ACC112 (cell line): ENCODE data around the gene RANBP10.

Source experiments
- H2AFZ ChIP-seq: fragments of 200-600 bp; sonication (generic); one replicate; pipeline ENCODE4 v1.6.0; 2017; ENCODE audit warnings: antibody characterized with exemption, low read length; ENCODE audit not compliant: unreplicated experiment
- H3K27ac ChIP-seq: fragments of 200-600 bp; sonication (generic); 2 replicates; pipeline ENCODE4 v1.5.1; 2014; ENCODE audit warnings: low read depth, mild to moderate bottlenecking, antibody characterized with exemption, low read length, moderate library complexity
- H3K27me3 ChIP-seq: fragments of 200-600 bp; sonication (generic); 2 replicates; pipeline ENCODE4 v1.6.1; 2014; ENCODE audit warnings: mild to moderate bottlenecking, antibody characterized with exemption, low read length, moderate library complexity, mixed read lengths; ENCODE audit not compliant: insufficient read depth
- H3K36me3 ChIP-seq: fragments of 200-600 bp; sonication (generic); 2 replicates; pipeline ENCODE4 v1.6.1; 2016; ENCODE audit warnings: mild to moderate bottlenecking, antibody characterized with exemption, low read length, moderate library complexity, mixed read lengths; ENCODE audit not compliant: insufficient read depth
- H3K4me1 ChIP-seq: fragments of 200-600 bp; sonication (generic); one replicate; pipeline ENCODE4 v1.6.1; 2016; ENCODE audit warnings: low read length, mixed read lengths; ENCODE audit not compliant: insufficient read depth, unreplicated experiment, control insufficient read depth
- H3K4me3 ChIP-seq: fragments of 200-600 bp; sonication (generic); 2 replicates; pipeline ENCODE4 v1.5.1; 2014; ENCODE audit warnings: mild to moderate bottlenecking, low read depth, low read length
- H3K79me2 ChIP-seq: fragments of 200-600 bp; sonication (generic); one replicate; pipeline ENCODE4 v1.6.0; 2016; ENCODE audit warnings: low read length; ENCODE audit not compliant: control insufficient read depth, unreplicated experiment, insufficient read depth

Gene RANBP10

DNA sequence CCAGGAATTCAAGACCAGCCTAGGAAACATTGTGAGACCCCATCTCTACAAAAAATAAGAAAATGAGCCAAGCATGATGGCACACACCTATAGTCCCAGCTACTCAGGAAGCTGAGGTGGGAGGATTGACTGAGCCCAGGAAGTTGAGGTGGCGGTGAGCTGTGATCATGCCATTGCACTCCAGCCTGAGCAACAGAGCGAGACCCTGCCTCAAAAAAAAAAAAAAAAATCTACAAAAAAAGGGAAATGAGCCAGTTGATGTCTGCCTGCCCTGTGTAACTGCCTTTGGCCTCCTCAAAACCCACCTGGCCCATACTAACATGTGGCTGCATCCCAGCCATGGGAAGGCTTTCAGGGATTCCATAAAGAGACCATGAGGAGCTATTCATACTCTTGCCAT, 4.5 kb downstream of the RANBP10 start:
- Histone ChIP-seq H2AFZ (no peak overlapping the region), H3K79me2 (peaks cover 34% of the 10 kb centered on the region), H3K4me3 (no peak overlapping the region), H3K27me3 (no peaks in the 10 kb centered on the region), H3K27ac (no peak overlapping the region), H3K36me3 (peaks cover 8% of the 10 kb centered on the region), H3K4me1 (peaks cover 5% of the 10 kb centered on the region)

DNA sequence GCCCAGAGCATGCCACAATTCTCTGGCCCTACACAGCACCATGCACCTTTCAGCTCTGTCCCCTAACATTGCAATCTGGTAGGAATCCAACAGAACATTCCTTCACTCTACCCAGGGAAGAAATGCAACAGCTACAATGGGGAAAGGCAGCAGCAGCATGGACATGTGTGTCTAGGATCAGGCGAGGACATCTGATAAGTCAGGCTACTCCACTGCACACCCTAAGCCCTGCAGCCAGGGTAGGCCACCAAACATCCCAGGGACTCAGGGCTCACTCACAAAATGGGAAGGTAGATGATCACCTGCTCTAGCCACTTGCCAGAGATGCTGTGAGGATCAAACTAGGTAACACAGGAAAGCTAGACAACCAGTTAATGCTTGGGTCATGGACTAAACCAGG, 5.1 kb downstream of the RANBP10 start:
- Histone ChIP-seq H3K36me3 (peaks cover 8% of the 10 kb centered on the region), H3K4me3 (no peak overlapping the region), H3K27me3 (no peaks in the 10 kb centered on the region), H2AFZ (no peak overlapping the region), H3K79me2 (peaks cover 34% of the 10 kb centered on the region), H3K27ac (no peak overlapping the region), H3K4me1 (peaks cover 5% of the 10 kb centered on the region)

DNA sequence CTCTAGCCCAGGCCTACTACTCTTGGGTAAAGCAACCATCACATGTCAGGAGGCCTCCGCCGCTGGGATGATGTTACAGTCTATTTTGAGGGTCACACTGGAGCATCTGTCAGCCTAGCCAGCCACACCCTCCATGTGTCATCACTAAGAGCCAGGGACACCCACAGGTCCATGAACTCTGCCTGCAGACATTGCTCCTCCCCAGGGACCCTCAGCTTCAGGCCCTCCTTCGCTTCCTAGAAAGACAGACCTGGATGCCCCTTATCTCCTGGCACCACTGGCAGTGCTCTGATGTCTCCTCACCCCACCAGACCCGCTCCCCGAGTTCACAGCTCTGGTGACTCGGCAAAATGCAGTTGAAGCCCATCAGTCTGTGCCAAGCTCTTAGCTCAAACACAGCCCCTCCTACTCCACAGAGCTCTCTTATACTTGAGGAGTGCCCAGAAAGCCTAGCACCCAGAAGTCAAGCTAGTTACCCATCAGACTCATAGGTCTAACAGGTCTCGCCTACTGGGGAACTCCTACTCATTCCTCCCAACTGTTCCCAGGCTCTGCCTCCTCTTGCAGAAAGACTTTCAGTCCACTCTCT, 5.9 kb downstream of the RANBP10 start:
- Histone ChIP-seq H3K4me1 (peaks cover 5% of the 10 kb centered on the region), H3K36me3 (peaks cover 8% of the 10 kb centered on the region), H3K79me2 (peaks cover 26% of the 10 kb centered on the region), H3K27me3 (no peaks in the 10 kb centered on the region), H3K4me3 (no peak overlapping the region), H3K27ac (no peak overlapping the region), H2AFZ (no peak overlapping the region)

DNA sequence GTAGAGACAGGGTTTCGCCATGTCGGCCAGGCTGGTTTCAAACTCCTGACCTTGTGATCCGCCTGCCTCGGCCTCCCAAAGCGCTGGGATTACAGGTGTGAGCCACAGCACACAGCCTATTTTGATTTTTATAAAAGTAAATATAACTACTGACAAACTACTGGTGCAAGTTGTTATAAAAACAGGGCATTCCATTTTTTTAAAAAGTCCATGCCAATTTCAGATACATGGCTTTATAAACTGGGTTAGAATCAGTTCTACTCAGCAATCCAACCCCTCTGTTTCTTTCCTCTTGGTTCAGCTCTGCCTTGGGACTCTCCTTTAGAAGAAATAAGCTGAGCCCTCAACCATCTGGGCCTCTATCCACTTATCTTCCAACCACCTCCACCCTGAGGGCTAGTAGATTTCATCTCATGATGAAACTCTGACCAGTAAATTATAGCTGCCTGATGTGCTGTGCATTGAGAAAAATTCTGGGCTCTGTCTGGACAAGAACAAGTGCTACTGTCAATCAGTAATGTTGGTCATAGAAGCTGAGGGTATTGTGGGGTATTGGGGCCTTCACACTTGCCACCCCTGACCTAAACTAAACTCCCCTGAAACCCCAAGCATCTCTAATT, 10.2 kb downstream of the RANBP10 start:
- Histone ChIP-seq H3K4me3 (no peak overlapping the region), H3K27ac (no peak overlapping the region), H2AFZ (no peak overlapping the region), H3K27me3 (no peaks in the 10 kb centered on the region), H3K79me2 (peaks cover 14% of the 10 kb centered on the region), H3K36me3 (no peaks in the 10 kb centered on the region), H3K4me1 (no peaks in the 10 kb centered on the region)

DNA sequence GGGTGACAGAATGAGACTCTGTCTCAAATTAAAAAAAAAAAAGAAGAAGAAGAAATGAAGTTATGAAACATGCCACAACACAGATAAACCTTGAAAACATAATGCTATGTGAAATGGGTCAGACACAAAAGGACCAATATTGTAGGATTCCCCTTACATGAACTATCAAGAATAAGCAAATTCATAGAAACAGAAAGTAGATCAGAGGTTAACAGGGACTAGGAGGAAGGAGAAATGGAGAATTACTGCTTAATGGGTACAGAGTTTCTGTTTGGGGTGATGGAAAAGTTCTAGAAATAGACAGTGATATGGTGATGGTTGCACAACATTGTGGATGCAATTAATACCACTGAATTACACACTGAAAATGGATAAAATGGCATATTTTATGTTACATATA, 16.3 kb downstream of the RANBP10 start:
- Histone ChIP-seq H2AFZ (no peak overlapping the region), H3K27ac (no peak overlapping the region), H3K79me2 (no peaks in the 10 kb centered on the region), H3K27me3 (no peaks in the 10 kb centered on the region), H3K4me1 (no peaks in the 10 kb centered on the region), H3K4me3 (no peak overlapping the region), H3K36me3 (no peaks in the 10 kb centered on the region)

DNA sequence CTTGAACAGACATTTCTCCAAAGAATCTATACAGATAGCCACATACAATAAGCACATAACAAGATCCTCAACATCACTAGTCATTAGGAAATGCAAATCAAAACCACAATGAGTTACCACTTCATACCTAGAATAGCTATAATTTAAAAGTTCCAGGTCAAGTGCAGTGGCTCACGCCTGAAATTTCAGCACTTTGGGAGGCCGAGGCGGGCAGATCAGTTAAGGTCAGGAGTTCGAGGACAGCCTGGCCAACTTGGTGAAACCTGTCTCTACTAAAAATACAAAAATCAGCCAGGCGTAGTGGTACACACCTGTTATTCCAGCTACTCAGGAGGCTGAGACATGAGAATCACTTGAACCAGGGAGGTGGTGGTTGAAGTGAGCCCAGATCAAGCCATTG, 19.9 kb downstream of the RANBP10 start:
- Histone ChIP-seq H3K4me3 (no peak overlapping the region), H3K27me3 (no peaks in the 10 kb centered on the region), H2AFZ (no peak overlapping the region), H3K27ac (no peak overlapping the region), H3K36me3 (no peaks in the 10 kb centered on the region), H3K4me1 (no peaks in the 10 kb centered on the region), H3K79me2 (no peaks in the 10 kb centered on the region)

DNA sequence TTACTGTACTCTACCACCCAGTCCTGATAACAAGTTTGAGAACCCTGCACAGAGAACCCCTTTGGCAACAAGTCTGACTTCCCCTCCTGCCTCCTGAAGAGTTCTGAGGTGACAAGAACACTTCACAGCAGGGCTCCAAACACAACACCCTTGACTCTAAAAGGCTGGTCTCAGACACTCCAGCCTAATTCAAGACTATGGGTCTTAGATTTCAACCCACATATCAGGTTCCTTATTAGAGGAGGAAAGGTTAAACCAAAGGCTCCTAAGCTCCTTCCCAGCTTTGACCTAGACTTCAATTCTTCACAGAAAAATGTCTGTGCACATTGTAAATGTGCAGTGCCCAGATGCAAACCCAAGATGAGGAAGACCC, 23.0 kb downstream of the RANBP10 start:
- Histone ChIP-seq H3K27me3 (no peaks in the 10 kb centered on the region), H3K27ac (no peak overlapping the region)

DNA sequence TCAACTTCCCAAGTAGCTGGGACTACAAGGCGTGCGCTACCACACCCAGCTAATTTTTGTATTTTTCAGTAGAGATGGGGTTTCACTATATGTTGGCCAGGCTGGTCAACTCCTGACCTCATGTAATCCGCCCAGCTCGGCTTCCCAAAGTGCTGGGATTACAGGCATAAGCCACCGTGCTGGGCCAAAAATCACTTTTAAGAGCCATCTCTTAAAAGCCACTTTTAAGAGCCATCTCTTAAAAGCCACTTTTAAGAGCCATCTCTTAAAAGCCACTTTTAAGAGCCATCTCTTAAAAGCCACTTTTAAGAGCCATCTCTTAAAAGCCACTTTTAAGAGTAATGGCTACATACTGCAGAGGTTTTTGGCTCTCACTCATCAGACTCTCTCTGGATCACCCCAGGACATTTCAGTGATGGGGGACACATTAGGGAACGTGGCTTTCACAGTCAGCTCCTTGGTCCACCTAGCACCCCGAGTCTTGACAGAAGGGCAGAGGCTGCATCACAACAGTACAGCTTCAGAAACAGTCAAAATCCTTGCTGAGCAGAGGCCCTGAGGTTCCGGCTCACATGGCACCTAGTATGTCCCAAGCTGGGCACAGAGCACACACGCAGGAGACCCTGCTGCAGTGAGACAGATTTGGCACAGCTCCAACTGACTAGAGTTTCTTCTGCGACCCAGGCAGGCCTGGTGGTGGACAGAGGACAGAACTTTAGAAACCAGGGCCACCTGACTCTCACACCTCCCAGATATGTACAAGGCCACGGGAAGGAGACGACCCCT, 23.6 kb downstream of the RANBP10 start:
- no peaks in the 10 kb centered on the region for H3K79me2 ChIP-seq
- no peak overlapping the region for H3K27ac ChIP-seq
- no peaks in the 10 kb centered on the region for H3K36me3 ChIP-seq

More for the DNA sequence above, 23.0 kb downstream of the RANBP10 start:
- Histone ChIP-seq H3K4me3 (no peak overlapping the region), H3K4me1 (no peaks in the 10 kb centered on the region), H3K79me2 (no peaks in the 10 kb centered on the region), H3K36me3 (no peaks in the 10 kb centered on the region), H2AFZ (no peak overlapping the region)

DNA sequence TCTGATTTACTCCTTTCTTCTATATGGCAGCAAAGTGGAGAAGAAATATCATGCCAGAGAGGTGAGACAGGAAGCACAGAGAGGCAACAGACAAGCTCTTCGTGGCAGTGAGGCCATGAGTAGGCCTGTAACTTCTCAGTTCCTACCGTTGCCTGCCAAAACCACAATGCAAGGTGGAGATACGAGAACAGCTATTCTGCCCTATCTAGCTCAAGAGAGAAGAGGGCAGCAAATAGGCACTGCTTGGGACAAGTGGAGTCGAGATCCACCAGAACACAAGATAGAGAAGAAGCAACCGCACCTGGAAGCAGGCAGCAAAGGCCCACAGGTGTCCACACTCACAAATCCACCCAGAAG, 24.8 kb downstream of the RANBP10 start:
- no peak overlapping the region for H2AFZ ChIP-seq
- H3K4me1 ChIP-seq, result no peaks in the 10 kb centered on the region
- H3K27me3 ChIP-seq, result no peaks in the 10 kb centered on the region
- no peaks in the 10 kb centered on the region for H3K79me2 ChIP-seq
- no peaks in the 10 kb centered on the region for H3K36me3 ChIP-seq
- H3K4me3 ChIP-seq, result no peak overlapping the region
- no peak overlapping the region for H3K27ac ChIP-seq

More for the DNA sequence above, 23.6 kb downstream of the RANBP10 start:
- no peaks in the 10 kb centered on the region for H3K27me3 ChIP-seq
- no peak overlapping the region for H3K4me3 ChIP-seq
- no peaks in the 10 kb centered on the region for H3K4me1 ChIP-seq
- no peak overlapping the region for H2AFZ ChIP-seq

DNA sequence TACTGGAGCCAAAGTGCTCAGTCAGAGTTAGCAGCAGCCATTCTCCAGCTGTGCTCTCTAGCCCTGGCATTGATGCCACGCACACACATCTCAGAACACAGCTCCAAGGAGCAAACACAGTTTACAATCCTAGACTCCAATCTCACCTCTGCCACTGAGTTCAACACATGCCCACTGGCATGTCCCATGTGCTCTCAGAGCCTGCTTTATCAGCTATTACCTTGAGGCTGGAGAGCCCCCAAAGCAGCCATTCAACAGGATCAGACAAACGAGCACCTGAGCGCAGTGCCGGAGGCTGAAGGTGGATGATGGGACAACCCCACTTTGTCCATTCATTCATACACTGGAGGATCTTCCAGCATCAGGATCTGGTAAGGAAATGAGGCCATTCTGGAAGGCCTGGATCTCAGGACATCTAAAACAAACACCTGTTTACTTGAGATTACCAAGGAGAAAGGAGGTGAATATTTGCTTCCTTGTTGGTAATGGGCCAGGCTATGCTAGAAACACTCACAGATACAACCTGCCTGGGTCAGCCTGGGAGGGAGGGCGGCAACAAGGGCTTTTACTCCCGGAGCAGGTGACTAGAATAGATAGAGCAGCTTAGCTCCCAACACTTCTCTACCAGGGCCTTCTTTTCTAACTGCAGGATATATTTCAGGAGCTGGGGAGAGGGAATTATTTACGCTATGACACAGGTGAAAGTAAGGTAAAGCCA, 25.4 kb downstream of the RANBP10 start:
- Histone ChIP-seq H3K27ac (no peak overlapping the region), H3K4me3 (no peak overlapping the region), H3K27me3 (no peaks in the 10 kb centered on the region), H3K36me3 (no peaks in the 10 kb centered on the region), H2AFZ (no peak overlapping the region), H3K79me2 (no peaks in the 10 kb centered on the region), H3K4me1 (no peaks in the 10 kb centered on the region)
